ENCODE data around the gene TTC8. TPM values are rescaled to one million over a fixed set of nuclear protein-coding genes. Genes with fewer than 3 reads are reported as not detected.

Gene TTC8
- total RNA-seq, 4 donors from 2014 or later: 11.3 to 31.9 (median 19.6) TPM

GRCh38 chr14:88879022-88879421 is 54.6 kb downstream of the TTC8 start:
- no peak overlapping the region for H3K4me3 ChIP-seq
- no peak overlapping the region for H3K27ac ChIP-seq
- H3K36me3 ChIP-seq: peaks cover 0 to 64% (median 0%) of the 10 kb centered on the region in 3 donors
- peaks cover 0 to 14% (median 0%) of the 10 kb centered on the region in 4 donors for H3K9me3 ChIP-seq
- no peak for DNase-seq (ENCODE audit: low spot score in 2 of 2)
- H3K4me1 ChIP-seq: no peaks in the 10 kb centered on the region
- no peaks in the 10 kb centered on the region for H3K27me3 ChIP-seq
- WGBS, 2 donors: 77 to 91% methylated on average over 4 of the region's 4 CpGs
- TF ChIP-seq EP300 (IDR thresholded peaks at IDR 0.05): no peak
- no peak for TF ChIP-seq CTCF (IDR thresholded peaks at IDR 0.05)
- no peak for TF ChIP-seq POLR2A (IDR thresholded peaks at IDR 0.05)

- Histone ChIP-seq H3K9me3 (peaks cover 0 to 14% (median 0%) of the 10 kb centered on the region in 4 donors), H3K27ac (no peak overlapping the region), H3K36me3 (peaks cover 0 to 63% (median 0%) of the 10 kb centered on the region in 3 donors), H3K4me3 (no peak overlapping the region), H3K27me3 (no peaks in the 10 kb centered on the region), H3K4me1 (no peaks in the 10 kb centered on the region)
- TF ChIP-seq EP300 (IDR thresholded peaks at IDR 0.05) (no peak), CTCF (IDR thresholded peaks at IDR 0.05) (no peak), POLR2A (IDR thresholded peaks at IDR 0.05) (no peak)
- no peak for DNase-seq (ENCODE audit: low spot score in 2 of 2)
- 88 to 97% methylated on average over 1 of the region's 1 CpG for WGBS, 2 donors
These were observed 57.8 kb downstream of the TTC8 start for GRCh38 chr14:88882236-88882635.

- Histone ChIP-seq H3K4me3 (no peak overlapping the region), H3K27ac (no peak overlapping the region), H3K27me3 (no peaks in the 10 kb centered on the region), H3K9me3 (no peaks in the 10 kb centered on the region), H3K4me1 (no peaks in the 10 kb centered on the region), H3K36me3 (no peaks in the 10 kb centered on the region)
- 86 to 89% methylated on average over 4 of the region's 4 CpGs for WGBS, 2 donors
- TF ChIP-seq CTCF (IDR thresholded peaks at IDR 0.05): no peak
- DNase-seq (ENCODE audit: low spot score in 2 of 2): no peak
These were observed 70.7 kb downstream of the TTC8 start for GRCh38 chr14:88895116-88895515.

GRCh38 chr14:88901189-88901588 is 76.7 kb downstream of the TTC8 start:
- WGBS, 2 donors: 62% methylated on average over 4 of the region's 4 CpGs
- H3K4me3 ChIP-seq: no peak overlapping the region
- H3K27ac ChIP-seq: no peak overlapping the region
- H3K9me3 ChIP-seq: no peaks in the 10 kb centered on the region
- no peak for DNase-seq (ENCODE audit: low spot score in 2 of 2)
- H3K36me3 ChIP-seq: no peaks in the 10 kb centered on the region
- no peaks in the 10 kb centered on the region for H3K27me3 ChIP-seq
- TF ChIP-seq POLR2A (IDR thresholded peaks at IDR 0.05) (no peak), EP300 (IDR thresholded peaks at IDR 0.05) (no peak), CTCF (IDR thresholded peaks at IDR 0.05) (no peak)
- H3K4me1 ChIP-seq: no peaks in the 10 kb centered on the region

- 74 to 77% methylated on average over 3 of the region's 3 CpGs for WGBS, 2 donors
- no peak overlapping the region for H3K4me3 ChIP-seq
- TF ChIP-seq POLR2A (IDR thresholded peaks at IDR 0.05) (no peak), EP300 (IDR thresholded peaks at IDR 0.05) (no peak), CTCF (IDR thresholded peaks at IDR 0.05) (no peak)
- H3K4me1 ChIP-seq: no peaks in the 10 kb centered on the region
- no peaks in the 10 kb centered on the region for H3K27me3 ChIP-seq
- H3K36me3 ChIP-seq: no peaks in the 10 kb centered on the region
- H3K9me3 ChIP-seq: peaks cover 0 to 3% (median 0%) of the 10 kb centered on the region in 4 donors
- no peak overlapping the region for H3K27ac ChIP-seq
- no peak for DNase-seq (ENCODE audit: low spot score in 2 of 2)
These were observed 77.5 kb downstream of the TTC8 start for GRCh38 chr14:88901991-88902390.
